Endothelial cell of umbilical vein (primary cell): ENCODE measurements around the gene ZNF302. TPM values are rescaled to one million over a fixed set of nuclear protein-coding genes. Genes with fewer than 3 reads are reported as not detected.

Experiments
- BruUV-seq: library from RNA; stranded (reverse); fragments of 400-500 nt; replicated peaks from 2 replicates; lab custom pipeline; 2021; lab: Mats Ljungman, UMichigan
- CTCF ChIA-PET: fragments of 300-600, 350-600 bp; sonication (Branson Sonifier 250); formaldehyde crosslinking; loops from one replicate; lab custom pipeline; 2021; ENCODE audit warnings: antibody characterized with exemption, inconsistent platforms; lab: Charles Lee
- POLR2A ChIA-PET: fragments of 300-600, 350-600 bp; sonication (Branson Sonifier 250); formaldehyde crosslinking; loops from one replicate; lab custom pipeline; 2021; ENCODE audit warnings: antibody characterized with exemption, inconsistent platforms; lab: Charles Lee
- DNase-seq: peaks from one replicate; pipeline ENCODE4 v3.0.0-alpha.2; 2011; ENCODE audit warnings: low read depth, low spot score
- FAIRE-seq: peaks from 2 replicates; lab custom pipeline; 2011; peaks lifted over from hg19 to GRCh38; lab: Jason Lieb, UNC
- H2AFZ ChIP-seq: 2 replicates; pipeline ENCODE4 v1.6.0; 2012; ENCODE audit warnings: low read depth, low read length, control low read depth, inconsistent platforms
- H3K27ac ChIP-seq: 2 replicates; pipeline ENCODE4 v1.5.1; 2011; ENCODE audit warnings: low read depth, mild to moderate bottlenecking, control low read depth, low read length, moderate library complexity; ENCODE audit not compliant: insufficient read depth
- H3K27me3 ChIP-seq, 2 experiments: 2 replicates each; pipeline versions ENCODE4 v1.6.0 to v1.6.1; 2011; ENCODE audit warnings: low read length in 2 of 2, mixed read lengths in 1 of 2; ENCODE audit not compliant: control insufficient read depth in 2 of 2, insufficient read depth in 2 of 2
- H3K36me3 ChIP-seq, 2 experiments: 2 replicates in 1 of 2; 3 replicates in 1 of 2; pipeline ENCODE4 v1.5.1; 2011; ENCODE audit warnings: low read length in 2 of 2, mild to moderate bottlenecking in 1 of 2, moderate library complexity in 1 of 2; ENCODE audit not compliant: control insufficient read depth in 2 of 2, insufficient read depth in 2 of 2; ENCODE audit errors: extremely low read depth in 1 of 2
- H3K4me1 ChIP-seq: 3 replicates; pipeline ENCODE4 v1.5.1; 2011; ENCODE audit warnings: mild to moderate bottlenecking, low read length; ENCODE audit not compliant: control insufficient read depth, insufficient read depth; ENCODE audit errors: extremely low read depth
- H3K4me2 ChIP-seq: 2 replicates; pipeline ENCODE4 v1.6.1; 2011; ENCODE audit warnings: low read length, control low read depth, mixed read lengths; ENCODE audit not compliant: insufficient read depth
- H3K4me3 ChIP-seq, 3 experiments: fragments of 200-600 bp in 1 of 3; sonication (generic), shearing (Covaris generic) in 1 of 3; replicated peaks in 1 of 3; 2 replicates each; pipeline ENCODE4 v1.5.1; 2011 to 2016; ENCODE audit warnings: control low read depth in 3 of 3, low read length in 3 of 3, mild to moderate bottlenecking in 2 of 3, inconsistent platforms in 1 of 3, low read depth in 1 of 3, moderate library complexity in 1 of 3; ENCODE audit not compliant: insufficient read depth in 1 of 3
- H3K79me2 ChIP-seq: 2 replicates; pipeline ENCODE4 v1.6.0; 2012; ENCODE audit warnings: low read length, inconsistent platforms; ENCODE audit not compliant: control insufficient read depth, insufficient read depth
- H3K9ac ChIP-seq: replicated peaks from 2 replicates; pipeline ENCODE3; 2011; ENCODE audit warnings: low read length, control low read depth; ENCODE audit not compliant: insufficient read depth; ENCODE audit errors: extremely low read depth
- H3K9me1 ChIP-seq: replicated peaks from 3 replicates; pipeline ENCODE4 v1.6.0; 2011; ENCODE audit warnings: mild to moderate bottlenecking, low read length; ENCODE audit not compliant: control insufficient read depth, insufficient read depth; ENCODE audit errors: extremely low read depth
- H3K9me3 ChIP-seq: replicated peaks from 2 replicates; pipeline ENCODE4 v1.5.1; 2012; ENCODE audit warnings: low read length, inconsistent platforms; ENCODE audit not compliant: control insufficient read depth, insufficient read depth
- H4K20me1 ChIP-seq: replicated peaks from 2 replicates; pipeline ENCODE3; 2011; ENCODE audit warnings: mild to moderate bottlenecking, low read length; ENCODE audit not compliant: control insufficient read depth, insufficient read depth; ENCODE audit errors: extremely low read depth
- CTCF ChIP-seq, 2 donors: IDR thresholded peaks; 1 replicate in 1 of 2; 2 replicates in 1 of 2; pipeline ENCODE4 v1.5.1; 2011; ENCODE audit warnings: low read length in 2 of 2, mild to moderate bottlenecking in 2 of 2, moderate library complexity in 2 of 2, control low read depth in 1 of 2, inconsistent platforms in 1 of 2, low read depth in 1 of 2; ENCODE audit not compliant: insufficient read depth in 1 of 2; ENCODE audit errors: extremely low read depth in 1 of 2
- EZH2 ChIP-seq: IDR thresholded peaks from 2 replicates; pipeline ENCODE4 v1.6.1; 2012; ENCODE audit warnings: borderline replicate concordance, low read depth, mild to moderate bottlenecking, moderate library complexity, low read length, inconsistent platforms; ENCODE audit not compliant: severe bottlenecking
- FOS ChIP-seq: IDR thresholded peaks from 2 replicates; pipeline ENCODE4 v1.6.1; 2011; ENCODE audit warnings: mild to moderate bottlenecking, low read length, moderate library complexity, borderline replicate concordance; ENCODE audit not compliant: insufficient read depth
- GATA2 ChIP-seq: IDR thresholded peaks from 2 replicates; pipeline ENCODE4 v1.7.0; 2011; ENCODE audit warnings: low read depth, mild to moderate bottlenecking, moderate library complexity, mixed read lengths, low read length; ENCODE audit not compliant: insufficient read length, insufficient read depth
- JUN ChIP-seq: IDR thresholded peaks from 2 replicates; pipeline ENCODE4 v1.6.1; 2011; ENCODE audit warnings: borderline replicate concordance, low read depth; ENCODE audit not compliant: insufficient read length, insufficient read depth
- MAX ChIP-seq: IDR thresholded peaks from 2 replicates; pipeline ENCODE4 v1.6.1; 2011; ENCODE audit not compliant: insufficient read depth, insufficient read length
- MYC ChIP-seq: IDR thresholded peaks from one replicate; pipeline ENCODE4 v1.6.1; 2011; ENCODE audit warnings: mild to moderate bottlenecking, low read depth, low read length
- POLR2A ChIP-seq: IDR thresholded peaks from 2 replicates; pipeline ENCODE4 v1.6.1; 2012; ENCODE audit warnings: low read depth, mild to moderate bottlenecking, control low read depth, low read length
- POLR2AphosphoS5 ChIP-seq: IDR thresholded peaks from 2 replicates; pipeline ENCODE4 v1.6.1; 2012; ENCODE audit warnings: low read depth, mild to moderate bottlenecking, control low read depth, low read length, moderate library complexity; ENCODE audit not compliant: insufficient read depth
- dilution Hi-C: fragments of 300-500 bp; cut with MboI; formaldehyde crosslinking; loops from one replicate; pipeline ENCODE4 v1.15.0; 2019; ENCODE audit warnings: low sequenced_read_pairs; ENCODE audit not compliant: extremely low pct_ligation_motif_present
- intact Hi-C: fragments of 100-400 bp; cut with micrococcal nuclease; formaldehyde crosslinking; loops from one replicate; pipeline ENCODE4 v1.10.0; 2022
- polyA plus RNA-seq, 4 experiments: library from polyadenylated mRNA; depleted of rRNA in 3 of 4; stranded (reverse) in 3 of 4; unstranded in 1 of 4; fragments of >200 nt; gene quantifications; 2 replicates each; pipeline versions ENCODE4 v1.2.1 to v1.2.3, GENCODE V29; 2011 to 2012; ENCODE audit warnings: missing spikeins in 1 of 4
- total RNA-seq: library from RNA; stranded (reverse); gene quantifications from 2 replicates; pipeline ENCODE4 v1.2.3, GENCODE V29; 2021

The ZNF302 gene
- total and polyA plus RNA-seq, 2 donors (not counting 3 experiments of a cell fraction or from before 2014, with no cell fraction given): 8.1 to 15.6 TPM

GRCh38 chr19:34713262-34713637 is 35.8 kb downstream of the ZNF302 start:
- CTCF ChIA-PET: interaction anchor here (0.9 to 5.8 kb wide), 10 partner anchors 26 to 213 kb away, joined by 3 to 87 read pairs (median 4); no protein-coding TSS in a partner anchor
- TF ChIP-seq MYC: no peak
- TF ChIP-seq POLR2A: no peak
- no peak for TF ChIP-seq MAX
- TF ChIP-seq FOS: no peak
- TF ChIP-seq EZH2: no peak
- dilution Hi-C loops: no loop called here
- Histone ChIP-seq H3K9me3 (peaks cover 5% of the 10 kb centered on the region), H3K4me1 (no peaks in the 10 kb centered on the region), H3K9ac (no peak overlapping the region), H4K20me1 (no peaks in the 10 kb centered on the region), H3K4me3 (no peak overlapping the region), H3K9me1 (no peaks in the 10 kb centered on the region), H3K36me3 (no peaks in the 10 kb centered on the region), H3K79me2 (no peaks in the 10 kb centered on the region), H3K27me3 (peaks cover 3% of the 10 kb centered on the region in 2 experiments), H3K27ac (no peak overlapping the region), H3K4me2 (no peak overlapping the region), H2AFZ (no peak overlapping the region)
- POLR2A ChIA-PET: no interaction called here
- intact Hi-C loops: loop anchor here (2.0 kb wide), 1 partner anchor 34 kb away; no protein-coding TSS in a partner anchor
- DNase-seq (no peak), FAIRE-seq (no peak)
- BruUV-seq: no TSS peak

GRCh38 chr19:34715357-34715756 is 37.9 kb downstream of the ZNF302 start:
- Histone ChIP-seq H3K4me2 (no peak overlapping the region), H3K36me3 (no peaks in the 10 kb centered on the region), H3K9me1 (no peaks in the 10 kb centered on the region), H3K4me3 (no peak overlapping the region), H3K9ac (no peak overlapping the region), H3K79me2 (no peaks in the 10 kb centered on the region), H3K9me3 (peaks cover 5% of the 10 kb centered on the region), H4K20me1 (no peaks in the 10 kb centered on the region), H3K27me3 (peaks cover 1 to 3% of the 10 kb centered on the region in 2 experiments), H3K4me1 (no peaks in the 10 kb centered on the region), H3K27ac (no peak overlapping the region), H2AFZ (no peak overlapping the region)
- dilution Hi-C loops: no loop called here
- TF ChIP-seq FOS (no peak), GATA2 (no peak), CTCF (IDR thresholded peaks at IDR 0.05; ENCODE audit: extremely low read depth in 1 of 2, insufficient read depth in 1 of 2, low read depth in 1 of 2, low read length in 2 of 2) (no peak), JUN (no peak), MAX (no peak), EZH2 (no peak), POLR2A (no peak), MYC (no peak), POLR2AphosphoS5 (no peak)
- ChIA-PET CTCF (interaction anchor here (2.3 kb wide), 1 partner anchor 76 kb away, joined by 7 read pairs; no protein-coding TSS in a partner anchor), POLR2A (no interaction called here)
- BruUV-seq: no TSS peak
- intact Hi-C loops: no loop called here
- no peak for DNase-seq
- FAIRE-seq: no peak
